ENCODE measurements around the gene LTV1.

Gene LTV1

GRCh38 chr6:143822584-143823024 lies 20.5 kb upstream of the LTV1 start:
- H3K4me2 ChIP-seq (ENCODE audit: low read length, poor library complexity, severe bottlenecking) = no peak overlapping the region

DNA sequence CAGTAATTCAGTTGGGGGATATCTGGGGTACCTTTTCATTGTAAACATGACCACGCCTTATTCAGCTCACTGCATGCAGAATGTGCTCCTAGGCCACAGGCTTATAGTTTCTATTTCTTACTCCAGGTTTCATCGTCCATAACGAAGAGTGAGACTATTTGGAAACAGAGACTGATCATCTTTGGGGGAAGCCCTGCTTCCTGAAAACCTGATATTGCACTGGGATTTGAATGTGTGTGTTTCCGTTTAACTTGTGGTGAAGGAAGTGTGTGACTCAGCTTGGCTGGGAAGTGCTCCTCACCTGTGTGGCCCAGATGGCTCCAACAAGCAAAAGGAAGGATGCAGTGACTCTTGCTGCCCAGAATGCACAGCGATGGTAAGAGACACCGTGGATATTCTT lies 19.6 kb upstream of the LTV1 start:
- Histone ChIP-seq H3K4me2 (ENCODE audit: low read length, poor library complexity, severe bottlenecking) (no peak overlapping the region), H3K9me3 (ENCODE audit: control insufficient read depth, low read length) (no peaks in the 10 kb centered on the region), H4K8ac (ENCODE audit: low read length) (no peak overlapping the region), H2AFZ (ENCODE audit: low read depth, low read length) (no peak overlapping the region), H3K23ac (ENCODE audit: low read length in 2 of 2) (no peak overlapping the region), H4K91ac (ENCODE audit: low read length) (no peak overlapping the region), H3K79me1 (replicated peaks; ENCODE audit: low read length, poor library complexity, severe bottlenecking) (no peaks in the 10 kb centered on the region), H2AK5ac (ENCODE audit: low read length, severe bottlenecking) (no peak overlapping the region), H2BK5ac (ENCODE audit: low read depth, low read length, poor library complexity, severe bottlenecking) (no peak overlapping the region), H3K4me1 (ENCODE audit: control insufficient read depth, insufficient read depth, low read depth, low read length) (peaks cover 3% of the 10 kb centered on the region), H3K9ac (ENCODE audit: low read length) (no peak overlapping the region), H2BK120ac (ENCODE audit: low read depth, low read length) (no peak overlapping the region), H2BK15ac (ENCODE audit: low read depth, poor library complexity, severe bottlenecking) (no peak overlapping the region), H3K4me3 (ENCODE audit: insufficient read depth in 1 of 2, low read depth in 1 of 2, low read length in 2 of 2) (no peak overlapping the region), H3K27me3 (ENCODE audit: control insufficient read depth in 1 of 2, insufficient read depth in 1 of 2, low read length in 2 of 2) (no peaks in the 10 kb centered on the region), H3K4ac (ENCODE audit: low read depth in 1 of 2, low read length in 2 of 2) (no peak overlapping the region), H3K27ac (ENCODE audit: low read length, poor library complexity, severe bottlenecking) (no peak overlapping the region), H3K18ac (ENCODE audit: low read depth in 1 of 2, low read length in 2 of 2) (peak overlapping the region in 1 of 2 experiments; percentile 59), H3K36me3 (ENCODE audit: control insufficient read depth in 1 of 2, insufficient read depth in 2 of 2, low read depth in 1 of 2, low read length in 2 of 2) (peaks cover 7 to 40% of the 10 kb centered on the region in 2 experiments), H2BK12ac (ENCODE audit: low read length in 2 of 2) (no peak overlapping the region), H3K14ac (ENCODE audit: low read length in 2 of 2) (peak overlapping the region in 1 of 2 experiments; percentile 6)
- DNase-seq = no peak
- WGBS = 90% methylated on average over 6 of the region's 6 CpGs

More at GRCh38 chr6:143822584-143823024, 20.5 kb upstream of the LTV1 start:
- Histone ChIP-seq H3K4me1 (ENCODE audit: control insufficient read depth, insufficient read depth, low read depth, low read length) (peaks cover 3% of the 10 kb centered on the region), H3K79me1 (replicated peaks; ENCODE audit: low read length, poor library complexity, severe bottlenecking) (no peaks in the 10 kb centered on the region), H2AFZ (ENCODE audit: low read depth, low read length) (no peak overlapping the region), H3K9ac (ENCODE audit: low read length) (no peak overlapping the region), H3K4me3 (ENCODE audit: insufficient read depth in 1 of 2, low read depth in 1 of 2, low read length in 2 of 2) (no peak overlapping the region), H4K8ac (ENCODE audit: low read length) (no peak overlapping the region), H3K4ac (ENCODE audit: low read depth in 1 of 2, low read length in 2 of 2) (no peak overlapping the region), H3K27me3 (ENCODE audit: control insufficient read depth in 1 of 2, insufficient read depth in 1 of 2, low read length in 2 of 2) (no peaks in the 10 kb centered on the region), H3K14ac (ENCODE audit: low read length in 2 of 2) (no peak overlapping the region), H3K36me3 (ENCODE audit: control insufficient read depth in 1 of 2, insufficient read depth in 2 of 2, low read depth in 1 of 2, low read length in 2 of 2) (peaks cover 9 to 38% of the 10 kb centered on the region in 2 experiments), H3K9me3 (ENCODE audit: control insufficient read depth, low read length) (no peaks in the 10 kb centered on the region), H2AK5ac (ENCODE audit: low read length, severe bottlenecking) (no peak overlapping the region), H2BK5ac (ENCODE audit: low read depth, low read length, poor library complexity, severe bottlenecking) (no peak overlapping the region), H2BK12ac (ENCODE audit: low read length in 2 of 2) (no peak overlapping the region), H2BK15ac (ENCODE audit: low read depth, poor library complexity, severe bottlenecking) (no peak overlapping the region), H3K27ac (ENCODE audit: low read length, poor library complexity, severe bottlenecking) (peak overlapping the region; percentile 44), H3K23ac (ENCODE audit: low read length in 2 of 2) (no peak overlapping the region), H2BK120ac (ENCODE audit: low read depth, low read length) (no peak overlapping the region), H3K18ac (ENCODE audit: low read depth in 1 of 2, low read length in 2 of 2) (no peak overlapping the region), H4K91ac (ENCODE audit: low read length) (no peak overlapping the region)
- WGBS = 35% methylated on average over 3 of the region's 3 CpGs
- DNase-seq = peak; percentile 13

- Histone ChIP-seq H2AK5ac (ENCODE audit: low read length, severe bottlenecking) (no peak overlapping the region), H4K91ac (ENCODE audit: low read length) (no peak overlapping the region), H3K4me3 (ENCODE audit: insufficient read depth in 1 of 2, low read depth in 1 of 2, low read length in 2 of 2) (no peak overlapping the region), H2AFZ (ENCODE audit: low read depth, low read length) (no peak overlapping the region), H2BK12ac (ENCODE audit: low read length in 2 of 2) (no peak overlapping the region), H3K4ac (ENCODE audit: low read depth in 1 of 2, low read length in 2 of 2) (no peak overlapping the region), H3K14ac (ENCODE audit: low read length in 2 of 2) (no peak overlapping the region), H2BK120ac (ENCODE audit: low read depth, low read length) (no peak overlapping the region), H3K23ac (ENCODE audit: low read length in 2 of 2) (no peak overlapping the region), H2BK15ac (ENCODE audit: low read depth, poor library complexity, severe bottlenecking) (no peak overlapping the region), H3K4me1 (ENCODE audit: control insufficient read depth, insufficient read depth, low read depth, low read length) (peaks cover 2% of the 10 kb centered on the region), H3K18ac (ENCODE audit: low read depth in 1 of 2, low read length in 2 of 2) (no peak overlapping the region), H3K36me3 (ENCODE audit: control insufficient read depth in 1 of 2, insufficient read depth in 2 of 2, low read depth in 1 of 2, low read length in 2 of 2) (peaks cover 0 to 35% of the 10 kb centered on the region in 2 experiments), H2BK5ac (ENCODE audit: low read depth, low read length, poor library complexity, severe bottlenecking) (no peak overlapping the region), H3K79me1 (replicated peaks; ENCODE audit: low read length, poor library complexity, severe bottlenecking) (no peaks in the 10 kb centered on the region), H3K9ac (ENCODE audit: low read length) (no peak overlapping the region), H3K9me3 (ENCODE audit: control insufficient read depth, low read length) (no peaks in the 10 kb centered on the region), H3K27me3 (ENCODE audit: control insufficient read depth in 1 of 2, insufficient read depth in 1 of 2, low read length in 2 of 2) (no peaks in the 10 kb centered on the region), H4K8ac (ENCODE audit: low read length) (no peak overlapping the region), H3K4me2 (ENCODE audit: low read length, poor library complexity, severe bottlenecking) (no peak overlapping the region), H3K27ac (ENCODE audit: low read length, poor library complexity, severe bottlenecking) (no peak overlapping the region)
- no peak for DNase-seq
These were observed 14.6 kb upstream of the LTV1 start for GRCh38 chr6:143828572-143828971.

- H3K4me2 ChIP-seq (ENCODE audit: low read length, poor library complexity, severe bottlenecking) = no peak overlapping the region
- no peaks in the 10 kb centered on the region for H3K27me3 ChIP-seq (ENCODE audit: control insufficient read depth in 1 of 2, insufficient read depth in 1 of 2, low read length in 2 of 2)
- 100% methylated on average over 1 of the region's 2 CpGs for WGBS
- no peak overlapping the region for H2AK5ac ChIP-seq (ENCODE audit: low read length, severe bottlenecking)
- H3K79me1 ChIP-seq (replicated peaks; ENCODE audit: low read length, poor library complexity, severe bottlenecking) = no peaks in the 10 kb centered on the region
- H2AFZ ChIP-seq (ENCODE audit: low read depth, low read length) = no peak overlapping the region
- no peak overlapping the region for H2BK12ac ChIP-seq (ENCODE audit: low read length in 2 of 2)
- no peak overlapping the region for H3K23ac ChIP-seq (ENCODE audit: low read length in 2 of 2)
- no peak overlapping the region for H4K91ac ChIP-seq (ENCODE audit: low read length)
- H3K14ac ChIP-seq (ENCODE audit: low read length in 2 of 2) = no peak overlapping the region
- H2BK15ac ChIP-seq (ENCODE audit: low read depth, poor library complexity, severe bottlenecking) = no peak overlapping the region
- no peak overlapping the region for H3K4ac ChIP-seq (ENCODE audit: low read depth in 1 of 2, low read length in 2 of 2)
- DNase-seq = no peak
- H3K18ac ChIP-seq (ENCODE audit: low read depth in 1 of 2, low read length in 2 of 2) = no peak overlapping the region
- H3K4me1 ChIP-seq (ENCODE audit: control insufficient read depth, insufficient read depth, low read depth, low read length) = no peaks in the 10 kb centered on the region
- H4K8ac ChIP-seq (ENCODE audit: low read length) = no peak overlapping the region
- no peaks in the 10 kb centered on the region for H3K9me3 ChIP-seq (ENCODE audit: control insufficient read depth, low read length)
- no peak overlapping the region for H2BK120ac ChIP-seq (ENCODE audit: low read depth, low read length)
- peaks cover 0 to 2% of the 10 kb centered on the region in 2 experiments for H3K36me3 ChIP-seq (ENCODE audit: control insufficient read depth in 1 of 2, insufficient read depth in 2 of 2, low read depth in 1 of 2, low read length in 2 of 2)
- no peak overlapping the region for H2BK5ac ChIP-seq (ENCODE audit: low read depth, low read length, poor library complexity, severe bottlenecking)
- no peak overlapping the region for H3K9ac ChIP-seq (ENCODE audit: low read length)
- H3K4me3 ChIP-seq (ENCODE audit: insufficient read depth in 1 of 2, low read depth in 1 of 2, low read length in 2 of 2) = no peak overlapping the region
- H3K27ac ChIP-seq (ENCODE audit: low read length, poor library complexity, severe bottlenecking) = no peak overlapping the region
These were observed 7.0 kb upstream of the LTV1 start for GRCh38 chr6:143836150-143836549.
